A673 (cell line): ENCODE results near the gene G6PC1. TPM values are rescaled to one million over a fixed set of nuclear protein-coding genes. Genes with fewer than 3 reads are reported as not detected.

Experiments
- BruUV-seq: library from RNA; stranded (reverse); fragments of 400-500 nt; replicated peaks from 2 replicates; lab custom pipeline; 2021; lab: Mats Ljungman, UMichigan
- CTCF ChIA-PET: fragments of 300-600 bp; sonication (Branson Sonifier 250); formaldehyde crosslinking; loops from one replicate; lab custom pipeline; 2022; ENCODE audit warnings: antibody characterized with exemption; lab: Charles Lee
- POLR2A ChIA-PET: fragments of 300-600 bp; sonication (Branson Sonifier 250); formaldehyde crosslinking; loops from one replicate; lab custom pipeline; 2022; ENCODE audit warnings: antibody characterized with exemption; ENCODE audit not compliant: low non-redundant PET; lab: Charles Lee
- DNase-seq: peaks from one replicate; pipeline ENCODE4 v3.0.0-alpha.2; 2015; ENCODE audit warnings: low spot score
- H3K27ac ChIP-seq: fragments of 200-600 bp; sonication (generic); 2 replicates; pipeline ENCODE4 v1.5.1; 2016; ENCODE audit warnings: mixed run types, low read depth, mild to moderate bottlenecking, mixed read lengths, antibody characterized with exemption, low read length; ENCODE audit not compliant: poor library complexity, severe bottlenecking
- H3K27me3 ChIP-seq: fragments of 200-600 bp; sonication (generic); replicated peaks from 2 replicates; pipeline ENCODE4 v1.6.1; 2017; ENCODE audit warnings: mixed run types, low read depth, mild to moderate bottlenecking, mixed read lengths, antibody characterized with exemption, low read length; ENCODE audit not compliant: insufficient read depth, poor library complexity
- H3K36me3 ChIP-seq: fragments of 200-600 bp; sonication (generic); 2 replicates; pipeline ENCODE4 v1.6.1; 2016; ENCODE audit warnings: mixed run types, mild to moderate bottlenecking, mixed read lengths, antibody characterized with exemption, low read length; ENCODE audit not compliant: insufficient read depth, poor library complexity, severe bottlenecking
- H3K4me1 ChIP-seq: fragments of 200-600 bp; sonication (generic); 2 replicates; pipeline ENCODE4 v1.6.1; 2017; ENCODE audit warnings: mixed run types, mild to moderate bottlenecking, mixed read lengths, antibody characterized with exemption, low read length; ENCODE audit not compliant: insufficient read depth, poor library complexity, severe bottlenecking
- H3K4me3 ChIP-seq: fragments of 200-600 bp; sonication (generic); 2 replicates; pipeline ENCODE4 v1.5.1; 2016; ENCODE audit warnings: low read depth, mixed run types, mild to moderate bottlenecking, mixed read lengths, low read length; ENCODE audit not compliant: poor library complexity, severe bottlenecking
- H3K9me3 ChIP-seq: fragments of 200-600 bp; sonication (generic); 2 replicates; pipeline ENCODE4 v1.6.1; 2016; ENCODE audit warnings: mixed run types, low read depth, mild to moderate bottlenecking, mixed read lengths, antibody characterized with exemption, low read length; ENCODE audit not compliant: poor library complexity, severe bottlenecking
- CTCF ChIP-seq: fragments of 300-800, 200-600 bp; sonication (generic); conservative IDR thresholded peaks from 2 replicates; pipeline ENCODE4 v1.5.1; 2017; ENCODE audit warnings: low read depth, mild to moderate bottlenecking, antibody characterized with exemption, low read length, moderate library complexity, mixed read lengths
- EZH2 ChIP-seq: fragments of 200-600 bp; sonication (generic); IDR thresholded peaks from 2 replicates; pipeline ENCODE4 v1.6.1; 2017; ENCODE audit warnings: borderline replicate concordance, low read depth, mild to moderate bottlenecking, mixed read lengths, antibody characterized with exemption, low read length; ENCODE audit not compliant: poor library complexity, severe bottlenecking
- intact Hi-C: fragments of 100-400 bp; cut with micrococcal nuclease; formaldehyde crosslinking; loops from one replicate; pipeline ENCODE4 v1.10.0; 2022; ENCODE audit not compliant: unreplicated experiment
- total RNA-seq: library from RNA; stranded (reverse); gene quantifications from 2 replicates; pipeline ENCODE4 v1.2.3, GENCODE V29; 2021

G6PC1 gene
- total RNA-seq, 1 experiment from 2014 or later, result not detected

DNA sequence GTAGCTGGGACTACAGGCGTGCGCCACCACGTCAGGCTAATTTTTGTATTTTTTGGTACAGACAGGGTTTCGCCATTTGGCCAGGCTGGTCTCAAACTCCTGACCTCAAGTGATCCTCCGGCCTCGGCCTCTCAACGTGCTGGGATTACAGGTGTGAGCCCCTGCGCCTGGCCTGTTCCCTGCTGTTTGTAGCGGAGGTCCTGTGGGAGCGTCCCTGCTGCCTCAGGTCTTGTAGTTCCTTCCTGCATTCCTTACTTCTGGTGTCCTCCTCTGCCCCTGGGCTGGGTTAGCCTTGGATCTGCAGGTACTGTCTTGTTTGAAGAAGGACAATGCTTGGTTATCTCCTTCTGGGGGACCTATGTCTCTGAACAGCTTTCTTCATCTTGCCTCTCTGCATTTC, 23.6 kb upstream of the G6PC1 start:
- H3K4me3 ChIP-seq, result no peak overlapping the region
- H3K4me1 ChIP-seq, result no peaks in the 10 kb centered on the region
- DNase-seq, result no peak
- intact Hi-C loops, result no loop called here
- ChIA-PET POLR2A (no interaction called here), CTCF (no interaction called here)
- no peaks in the 10 kb centered on the region for H3K36me3 ChIP-seq
- BruUV-seq, result no TSS peak
- TF ChIP-seq CTCF (no peak), EZH2 (no peak)
- H3K9me3 ChIP-seq, result no peaks in the 10 kb centered on the region
- no peaks in the 10 kb centered on the region for H3K27me3 ChIP-seq
- H3K27ac ChIP-seq, result no peak overlapping the region

GRCh38 chr17:42878123-42878880, 22.3 kb upstream of the G6PC1 start:
- H3K27ac ChIP-seq, result no peak overlapping the region
- intact Hi-C loops, result no loop called here
- TF ChIP-seq CTCF, result no peak
- TF ChIP-seq EZH2, result no peak
- no peaks in the 10 kb centered on the region for H3K27me3 ChIP-seq
- ChIA-PET POLR2A (no interaction called here), CTCF (no interaction called here)
- H3K4me3 ChIP-seq, result no peak overlapping the region
- H3K36me3 ChIP-seq, result no peaks in the 10 kb centered on the region
- H3K4me1 ChIP-seq, result no peaks in the 10 kb centered on the region
- BruUV-seq, result no TSS peak
- no peaks in the 10 kb centered on the region for H3K9me3 ChIP-seq
- DNase-seq, result no peak

DNA sequence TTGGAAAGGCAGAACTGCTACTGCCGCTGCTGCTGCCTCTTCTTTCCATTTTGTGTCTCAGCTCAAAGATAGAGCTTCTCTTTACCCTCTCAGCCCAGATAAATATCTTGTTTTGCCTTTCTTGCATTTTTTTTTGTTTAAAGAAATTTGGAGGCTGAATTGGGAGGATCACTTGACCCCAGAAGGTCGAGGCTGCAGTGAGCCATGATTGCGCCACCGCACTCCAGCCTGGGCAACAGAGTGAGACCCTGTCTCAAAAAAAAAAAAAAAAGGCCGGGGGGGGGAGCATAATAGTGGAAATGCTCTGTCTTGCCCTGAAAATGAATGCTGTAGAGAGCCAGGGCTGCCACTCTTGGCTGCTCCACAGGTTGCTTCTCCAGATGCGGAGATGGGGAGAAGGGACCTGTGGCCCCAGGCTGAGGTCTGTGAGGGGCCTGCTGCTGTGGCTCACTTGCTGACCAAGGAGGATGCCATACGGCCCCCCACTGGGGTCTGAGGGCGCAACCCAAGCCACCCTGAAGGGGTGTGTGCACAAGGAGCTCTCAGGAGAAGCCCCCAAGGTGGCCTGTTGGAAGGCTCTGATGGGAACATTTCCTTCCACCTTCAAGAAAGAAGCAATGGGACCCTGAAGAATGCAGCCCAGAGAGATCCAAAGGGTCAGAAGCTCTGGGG, 21.5 kb upstream of the G6PC1 start:
- Histone ChIP-seq H3K4me3 (no peak overlapping the region), H3K27ac (no peak overlapping the region), H3K27me3 (no peaks in the 10 kb centered on the region), H3K9me3 (no peaks in the 10 kb centered on the region), H3K36me3 (no peaks in the 10 kb centered on the region), H3K4me1 (no peaks in the 10 kb centered on the region)
- intact Hi-C loops, result no loop called here
- CTCF ChIA-PET, result no interaction called here
- POLR2A ChIA-PET, result no interaction called here
- DNase-seq, result no peak
- BruUV-seq, result no TSS peak
- TF ChIP-seq CTCF (no peak), EZH2 (no peak)
